ENCODE data around the gene SDF2L1.
"Not testable (repeated sequence)": the region's sequence is repeated elsewhere in the genome, so short reads cannot be mapped to it uniquely, and the experiment has no call there.

Gene SDF2L1

DNA sequence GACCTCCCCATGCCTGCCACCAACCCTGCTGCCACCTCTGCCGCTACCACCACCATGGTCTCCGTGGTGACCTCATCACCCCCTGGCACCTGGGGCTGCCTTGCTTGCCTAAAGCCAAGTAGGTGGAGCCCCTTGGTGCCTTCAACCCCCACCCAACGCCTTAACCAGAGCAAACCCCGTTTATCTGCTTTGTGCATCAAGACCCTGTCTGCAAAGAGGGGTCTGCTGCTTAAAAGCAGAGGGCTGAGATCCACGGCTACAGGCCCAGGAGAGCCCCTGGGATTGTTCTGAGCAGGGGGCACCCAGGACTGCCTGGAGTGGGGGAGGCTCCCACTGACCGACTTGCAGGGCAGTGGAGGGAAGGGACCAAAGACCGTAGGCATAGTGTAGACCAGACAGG is 18.8 kb downstream of the SDF2L1 start:
- in situ Hi-C loops (cut with MboI; ENCODE audit: low sequenced_read_pairs) = no loop called here

DNA sequence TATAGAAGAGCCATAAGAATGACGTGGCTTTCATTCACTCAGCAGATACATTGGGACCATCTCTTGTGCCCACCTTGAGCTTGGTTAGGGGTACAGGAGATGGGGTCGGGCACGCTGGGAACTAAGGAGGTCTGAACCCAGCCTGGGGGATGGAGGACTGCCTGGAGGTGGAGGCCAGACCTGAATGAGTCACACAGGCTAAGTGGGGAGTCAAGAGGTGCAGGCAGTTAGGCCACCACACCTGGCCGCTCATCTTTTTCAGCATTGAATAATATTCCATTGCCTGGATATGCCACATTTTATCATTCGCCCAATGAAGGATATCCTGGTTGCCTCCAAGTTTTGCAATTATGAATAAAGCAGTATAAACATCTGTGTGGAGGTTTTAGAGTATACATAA is 19.9 kb downstream of the SDF2L1 start:
- in situ Hi-C loops (cut with MboI; ENCODE audit: low sequenced_read_pairs) = no loop called here

DNA sequence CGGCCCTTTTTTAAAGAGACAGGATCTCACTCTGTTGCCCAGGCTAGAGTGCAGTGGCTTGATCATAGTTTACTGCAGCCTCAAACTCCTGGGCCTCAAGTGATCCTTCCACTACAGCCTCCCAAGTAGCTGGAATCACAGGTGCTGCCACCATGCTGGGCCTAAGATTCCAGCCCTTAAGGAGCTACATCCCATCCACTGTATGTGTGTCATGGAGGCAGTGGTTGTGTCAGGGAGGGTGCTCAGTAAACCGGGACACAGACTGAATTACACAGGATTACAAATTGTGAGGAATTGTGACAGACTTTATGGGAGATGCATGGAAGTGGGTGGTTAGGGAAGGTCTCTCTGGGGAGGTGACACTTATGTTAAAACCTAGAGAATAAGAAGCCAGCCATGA is 21.6 kb downstream of the SDF2L1 start:
- in situ Hi-C loops (cut with MboI; ENCODE audit: low sequenced_read_pairs) = no loop called here

DNA sequence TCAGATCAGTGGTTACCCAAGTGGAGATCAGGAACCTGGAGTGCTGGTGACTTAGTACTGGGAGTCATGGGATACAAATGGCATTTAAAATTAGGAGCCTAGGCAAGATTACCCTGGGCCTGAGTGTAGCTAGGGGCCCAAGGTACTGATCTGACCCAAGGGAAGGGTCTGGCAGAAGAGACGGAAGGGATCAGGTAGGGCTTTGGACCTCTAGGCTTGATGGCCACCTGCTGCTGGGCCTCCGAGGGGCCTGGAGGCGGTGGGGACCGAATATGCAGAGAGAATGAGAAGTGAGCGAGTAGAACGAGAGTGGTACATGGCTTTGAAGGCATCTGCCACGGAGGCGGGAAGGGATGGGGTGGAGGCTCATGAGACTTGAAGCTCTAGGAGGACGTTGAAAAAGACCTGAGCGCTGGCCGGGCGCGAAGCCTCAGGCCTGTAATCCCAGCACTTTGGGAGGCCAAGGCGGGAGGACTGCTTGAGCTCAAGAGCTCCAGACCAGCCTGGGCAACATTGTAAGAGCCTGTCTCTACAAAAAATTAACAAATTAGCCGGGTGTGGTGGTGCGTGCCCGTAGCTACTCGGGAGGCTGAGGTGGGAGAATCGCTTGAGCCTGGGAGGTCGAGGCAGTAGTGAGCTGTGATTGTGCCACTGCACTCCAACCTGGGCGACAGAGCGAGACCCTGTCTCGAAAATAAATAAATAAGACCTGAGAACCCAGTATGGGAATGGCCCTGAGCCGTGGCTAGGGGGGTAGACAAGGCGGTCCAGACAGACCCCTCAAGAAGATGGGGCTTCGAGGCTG is 23.1 kb downstream of the SDF2L1 start:
- in situ Hi-C loops (cut with MboI; ENCODE audit: low sequenced_read_pairs) = no loop called here

DNA sequence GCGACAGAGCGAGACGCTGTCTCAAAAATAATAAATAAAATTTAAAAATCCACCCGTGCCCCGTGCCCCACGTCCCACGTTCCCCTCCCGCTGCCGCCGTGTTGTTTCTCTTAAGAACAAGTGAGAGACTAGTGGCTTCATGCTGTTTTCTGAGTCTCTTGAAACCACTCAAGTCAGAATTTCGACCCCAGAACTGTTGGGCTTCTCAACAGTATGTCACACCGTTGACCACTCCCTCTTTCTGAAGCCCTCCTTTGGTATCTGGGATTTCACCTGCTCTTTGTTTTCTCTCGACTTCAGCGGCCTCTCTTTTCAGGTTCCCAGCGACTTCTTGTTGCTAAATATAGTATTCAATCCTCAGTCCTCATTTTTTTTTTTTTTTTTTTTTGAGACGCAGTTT is 24.7 kb downstream of the SDF2L1 start:
- in situ Hi-C loops (cut with MboI; ENCODE audit: low sequenced_read_pairs) = no loop called here

DNA sequence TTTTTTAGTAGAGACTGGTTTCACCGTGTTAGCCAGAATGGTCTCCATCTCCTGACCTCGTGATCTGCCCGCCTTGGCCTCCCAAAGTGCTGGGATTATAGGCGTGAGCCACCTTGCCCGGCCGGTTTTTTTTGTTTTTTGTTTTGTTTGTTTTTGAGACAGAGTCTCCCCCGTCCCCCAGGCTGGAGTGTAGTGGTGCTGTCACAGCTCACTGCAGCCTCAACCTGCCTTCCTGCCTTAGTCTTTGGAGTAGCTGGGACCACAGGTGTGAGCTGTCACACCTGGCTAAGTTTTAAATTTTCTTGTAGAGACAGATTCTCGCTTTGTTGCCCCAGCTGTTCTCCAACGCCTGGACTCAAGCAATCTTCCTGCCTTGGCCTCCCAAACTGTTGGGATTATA is 26.9 kb downstream of the SDF2L1 start:
- in situ Hi-C loops (cut with MboI; ENCODE audit: low sequenced_read_pairs) = no loop called here

DNA sequence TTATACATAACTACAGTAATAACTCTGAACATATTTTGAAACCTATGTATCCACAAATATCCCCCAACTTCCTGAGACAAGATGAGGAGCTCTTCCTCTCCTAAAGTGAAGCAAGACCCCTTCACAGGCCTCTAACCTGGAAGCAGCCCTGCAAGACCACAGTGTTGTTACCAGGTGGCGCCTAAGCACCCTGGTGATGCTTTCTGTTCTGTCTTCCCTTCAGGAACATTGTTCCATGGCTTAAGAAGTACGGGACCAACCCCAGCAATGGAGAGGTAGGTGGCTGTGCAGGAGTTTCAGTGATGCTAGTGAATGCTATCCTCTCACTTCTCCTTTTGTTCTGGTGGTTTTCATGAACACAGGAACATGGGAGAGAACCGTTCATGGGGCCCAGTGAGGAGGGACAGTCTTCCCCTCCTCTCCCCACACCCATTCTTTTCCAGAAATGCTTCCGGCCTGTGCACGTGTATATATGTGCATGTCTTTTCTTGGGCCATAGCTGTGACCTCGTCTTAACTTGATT is 30.1 kb downstream of the SDF2L1 start:
- in situ Hi-C loops (cut with MboI; ENCODE audit: low sequenced_read_pairs) = no loop called here

DNA sequence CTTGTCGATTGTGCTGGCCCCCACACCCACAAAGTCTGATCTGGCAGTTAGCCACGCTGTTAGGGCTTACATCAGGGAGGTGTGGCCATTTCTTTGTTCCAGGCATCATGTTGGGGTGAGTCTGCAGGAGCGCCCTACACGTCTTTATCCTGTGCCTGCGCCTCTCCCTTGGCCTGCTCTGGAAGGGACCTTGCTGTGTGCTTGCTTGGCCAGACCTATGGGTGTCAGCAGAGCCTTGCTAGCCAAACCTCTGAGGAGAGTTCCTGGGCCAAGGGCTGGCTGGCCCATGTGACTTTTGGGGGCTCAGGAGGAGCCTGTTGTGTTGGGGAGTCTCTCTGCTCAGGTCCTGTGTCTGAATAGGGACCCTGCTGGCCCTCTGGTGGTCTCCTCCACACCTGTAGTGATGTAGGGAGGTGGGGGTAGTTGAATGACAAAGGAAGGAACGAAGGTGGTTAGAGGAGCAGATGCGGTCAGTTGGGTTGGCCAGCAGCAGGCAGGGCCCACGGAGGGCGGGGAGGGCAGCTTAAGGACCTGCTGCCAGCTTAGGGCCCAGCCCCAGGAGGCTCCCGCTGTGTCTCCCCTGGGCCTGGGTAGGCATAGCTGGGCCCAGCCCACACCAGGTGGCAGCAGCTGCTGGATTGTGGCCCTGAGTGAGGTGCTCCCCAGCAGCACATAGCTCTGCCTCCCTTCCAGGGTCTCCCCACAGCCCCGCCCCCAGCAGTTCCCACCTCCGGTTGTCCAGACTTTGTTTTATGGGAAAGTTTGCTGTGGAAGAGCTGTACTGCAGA is 31.6 kb downstream of the SDF2L1 start:
- in situ Hi-C loops (cut with MboI; ENCODE audit: low sequenced_read_pairs) = no loop called here

DNA sequence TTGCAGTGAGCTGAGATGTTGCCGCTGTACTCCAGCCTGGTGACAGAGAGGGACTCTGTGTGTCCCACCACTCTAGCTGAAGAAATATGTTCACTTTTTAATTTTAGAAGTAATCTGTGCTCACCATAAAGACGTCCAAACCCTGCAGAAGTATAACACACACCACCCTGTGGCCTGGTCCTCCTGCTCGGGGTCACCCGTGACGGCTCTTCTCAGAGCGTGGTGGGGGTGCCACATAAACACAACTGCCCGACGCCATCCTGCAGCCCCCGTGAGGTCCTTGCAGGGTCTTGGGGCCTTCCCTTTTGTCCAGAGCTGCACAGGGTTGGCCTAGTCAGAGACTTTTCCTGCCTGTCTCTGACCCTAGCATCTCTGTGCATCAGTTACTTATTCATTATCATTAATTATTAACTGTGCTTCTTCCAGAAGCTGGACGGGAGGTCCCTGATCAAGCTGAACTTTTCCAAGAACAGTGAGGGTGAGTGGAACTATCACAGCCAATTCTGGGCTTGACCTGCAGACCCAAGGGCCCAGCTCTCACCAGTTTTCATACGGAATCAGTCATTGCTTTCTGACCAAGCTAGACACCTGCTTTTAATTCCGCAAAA is 32.6 kb downstream of the SDF2L1 start:
- in situ Hi-C loops (cut with MboI; ENCODE audit: low sequenced_read_pairs) = no loop called here

DNA sequence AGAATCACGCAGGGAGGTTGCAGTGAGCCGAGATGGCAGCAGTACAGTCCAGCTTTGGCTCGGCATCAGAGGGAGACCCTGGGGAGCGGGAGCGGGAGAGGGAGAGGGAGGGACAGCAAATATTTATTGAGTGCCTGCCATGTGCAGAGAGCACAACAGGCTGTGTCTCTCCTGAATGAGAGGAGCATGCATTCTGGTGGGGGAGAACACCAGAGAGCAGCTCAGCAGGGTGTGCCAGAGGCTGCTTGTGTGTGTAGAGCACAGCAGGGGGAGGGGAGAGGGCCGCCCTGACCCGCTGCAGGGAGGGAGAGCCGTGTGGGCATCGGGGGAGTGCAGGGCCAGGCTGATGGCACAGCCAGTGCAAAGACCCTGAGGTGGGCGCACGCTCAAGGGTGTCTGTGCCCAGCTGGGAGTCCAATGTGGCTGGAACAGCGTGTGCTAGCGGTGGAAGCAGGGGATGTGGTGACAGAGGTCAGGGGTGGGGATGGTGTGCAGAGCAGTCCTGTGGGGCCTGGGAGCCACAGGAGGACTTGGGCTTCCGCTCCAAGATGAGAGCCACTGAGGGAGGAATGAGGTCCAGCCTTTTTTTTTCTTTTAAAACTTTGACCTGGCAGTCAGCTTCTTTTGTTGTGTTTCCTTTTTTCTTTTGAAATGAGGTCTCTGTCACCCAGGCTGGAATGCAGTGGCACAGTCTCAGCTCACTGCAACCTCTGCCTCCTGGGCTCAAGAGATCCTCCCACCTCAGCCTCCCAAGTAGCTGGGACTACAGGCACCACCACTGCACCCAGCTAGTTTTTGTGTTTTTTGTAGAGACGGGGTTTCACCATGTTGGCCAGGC is 35.7 kb downstream of the SDF2L1 start:
- in situ Hi-C loops (cut with MboI; ENCODE audit: low sequenced_read_pairs) = no loop called here

DNA sequence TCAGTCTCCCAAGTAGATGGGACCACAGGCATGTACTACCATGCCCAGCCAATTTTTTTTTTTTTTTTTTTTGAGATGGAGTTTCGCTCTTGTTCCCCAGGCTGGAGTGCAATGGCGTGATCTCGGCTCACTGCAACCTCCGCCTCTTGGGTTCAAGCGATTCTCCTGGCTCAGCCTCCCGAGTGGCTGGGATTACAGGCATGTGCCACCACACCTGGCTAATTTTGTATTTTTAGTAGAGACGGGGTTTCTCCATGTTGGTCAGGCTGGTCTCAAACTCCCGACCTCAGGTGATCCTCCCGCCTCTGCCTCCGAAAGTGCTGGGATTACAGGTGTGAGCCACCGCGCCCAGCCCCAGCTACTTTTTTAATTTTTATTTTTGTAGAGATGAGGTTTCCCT is 36.7 kb downstream of the SDF2L1 start:
- in situ Hi-C loops (cut with MboI; ENCODE audit: low sequenced_read_pairs) = not testable (repeated sequence)

DNA sequence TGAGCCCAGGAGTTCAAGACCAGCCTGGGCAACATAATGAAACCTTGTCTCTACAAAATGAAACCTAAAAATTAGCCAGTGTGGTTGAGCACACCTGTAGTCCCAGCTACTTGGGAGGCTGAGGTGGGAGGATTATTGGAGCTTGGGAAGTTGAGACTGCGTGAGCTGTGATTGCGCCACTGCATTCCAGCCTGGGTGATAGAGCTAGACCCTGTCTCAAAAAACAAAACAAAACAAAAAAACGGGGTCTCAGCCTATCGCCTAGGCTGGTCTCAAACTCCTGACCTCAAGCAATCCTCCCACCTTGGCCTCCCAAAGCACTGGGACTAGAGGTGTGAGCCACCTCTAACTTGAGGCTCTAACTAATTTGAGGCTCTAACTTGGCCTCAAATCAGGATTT is 37.3 kb downstream of the SDF2L1 start:
- in situ Hi-C loops (cut with MboI; ENCODE audit: low sequenced_read_pairs) = no loop called here

DNA sequence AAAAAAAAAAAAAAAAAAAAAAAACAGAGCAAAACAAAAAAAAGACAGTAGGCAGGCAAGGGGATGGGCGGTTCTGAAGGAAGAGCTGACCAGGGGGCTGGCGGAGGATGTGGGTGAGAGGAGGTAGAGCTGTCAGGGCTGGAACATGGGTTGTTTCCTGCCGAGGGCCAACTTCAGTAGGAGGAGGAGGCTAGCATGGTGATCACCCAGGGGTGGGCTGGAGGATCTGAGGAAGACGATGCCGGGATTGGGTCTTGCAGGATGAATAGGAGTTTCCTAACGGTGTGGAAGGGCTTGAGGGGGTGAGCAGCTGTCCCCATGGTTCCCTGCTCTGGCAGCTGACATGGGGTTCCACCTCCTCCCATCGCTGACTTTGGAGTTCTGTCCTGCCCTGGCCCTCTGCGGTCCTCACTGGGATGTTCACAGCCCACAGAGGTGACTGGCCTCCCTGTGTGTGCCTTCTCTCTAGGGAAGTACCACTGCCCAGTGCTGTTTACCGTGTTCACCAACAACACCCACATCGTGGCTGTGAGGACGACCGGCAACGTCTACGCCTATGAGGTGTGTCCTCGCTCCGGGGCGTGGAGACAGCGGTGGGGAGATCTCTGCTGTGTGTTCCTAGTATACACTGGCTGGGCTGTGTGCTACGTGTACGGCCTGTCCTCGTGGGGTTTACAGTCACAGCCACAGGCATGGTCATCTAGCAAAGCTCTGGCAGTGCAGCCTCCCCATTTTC is 38.9 kb downstream of the SDF2L1 start:
- in situ Hi-C loops (cut with MboI; ENCODE audit: low sequenced_read_pairs) = no loop called here

DNA sequence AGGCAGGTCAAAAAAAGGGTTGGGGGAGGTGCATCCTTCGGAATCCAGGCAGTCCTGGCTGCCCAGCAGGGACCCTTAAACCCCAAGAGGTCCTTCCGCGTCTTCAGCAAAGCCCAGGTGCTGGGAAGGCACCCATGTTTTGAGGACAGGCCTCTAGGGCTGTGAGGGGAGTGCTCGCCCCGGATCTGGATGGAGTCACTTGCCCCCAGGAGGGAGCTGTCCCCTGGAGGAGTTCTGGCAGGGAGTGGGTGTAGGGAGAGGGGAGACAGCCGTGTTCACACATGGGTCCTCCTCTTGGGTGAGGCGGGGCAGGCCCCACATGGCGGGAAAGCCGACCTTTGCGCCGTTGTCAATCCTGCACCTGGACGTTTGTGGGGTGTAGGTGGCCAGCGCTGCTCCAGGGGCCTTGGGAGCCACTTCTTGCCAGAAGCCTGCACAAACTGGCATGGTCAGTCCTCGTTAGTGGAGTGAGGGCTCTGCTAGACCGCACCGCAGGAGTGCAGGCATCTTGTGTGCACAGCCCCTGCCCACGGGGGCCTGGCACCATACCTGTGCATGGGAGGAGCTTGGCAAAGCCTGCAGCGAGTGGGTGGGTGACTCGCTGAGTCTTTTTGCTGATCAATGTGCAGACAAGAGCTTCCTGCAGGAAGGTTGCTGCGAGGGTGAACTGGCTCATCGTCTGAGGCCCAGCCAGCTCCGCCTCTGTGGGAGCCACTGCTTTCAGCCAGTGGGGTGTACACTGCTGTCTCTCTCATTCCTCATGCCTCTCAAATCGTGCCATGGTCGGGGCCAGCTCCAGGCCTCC is 39.7 kb downstream of the SDF2L1 start:
- in situ Hi-C loops (cut with MboI; ENCODE audit: low sequenced_read_pairs) = no loop called here

DNA sequence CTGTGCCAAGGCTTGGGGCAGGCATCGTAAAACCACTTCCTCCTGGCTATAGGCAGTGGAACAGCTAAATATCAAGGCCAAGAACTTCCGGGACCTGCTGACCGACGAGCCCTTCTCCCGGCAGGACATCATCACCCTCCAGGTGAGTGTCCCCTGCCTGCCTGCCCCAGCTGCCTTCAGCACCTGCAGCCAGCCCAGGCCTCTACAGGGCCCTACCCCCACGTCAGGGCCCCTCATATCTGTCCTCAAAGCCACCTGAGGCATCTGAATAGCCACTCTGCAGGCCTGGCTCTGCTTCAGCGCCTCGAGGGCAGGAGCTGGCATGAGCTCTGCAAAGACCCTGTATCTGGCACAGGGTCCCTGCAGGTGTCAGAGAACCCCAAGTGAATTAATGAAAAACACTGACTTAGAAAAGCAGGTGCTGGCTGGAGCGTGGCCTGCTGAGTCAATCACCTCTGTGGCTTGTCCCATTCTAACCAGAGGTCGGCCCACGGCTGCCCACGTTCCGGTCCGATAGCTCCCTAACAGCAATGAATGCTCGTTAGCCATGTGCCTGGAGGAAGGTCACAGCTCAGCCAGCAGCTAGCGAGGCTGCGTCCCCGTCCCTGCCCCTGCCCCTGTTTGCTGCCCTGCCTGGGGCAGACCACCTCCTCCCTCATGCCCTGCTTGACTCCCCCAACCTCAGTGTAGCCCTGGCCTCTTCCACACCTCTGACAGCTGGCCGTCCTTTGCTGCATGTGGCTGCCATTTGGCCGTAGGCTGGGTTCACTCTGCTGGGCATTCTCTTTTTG is 40.5 kb downstream of the SDF2L1 start:
- in situ Hi-C loops (cut with MboI; ENCODE audit: low sequenced_read_pairs) = no loop called here

DNA sequence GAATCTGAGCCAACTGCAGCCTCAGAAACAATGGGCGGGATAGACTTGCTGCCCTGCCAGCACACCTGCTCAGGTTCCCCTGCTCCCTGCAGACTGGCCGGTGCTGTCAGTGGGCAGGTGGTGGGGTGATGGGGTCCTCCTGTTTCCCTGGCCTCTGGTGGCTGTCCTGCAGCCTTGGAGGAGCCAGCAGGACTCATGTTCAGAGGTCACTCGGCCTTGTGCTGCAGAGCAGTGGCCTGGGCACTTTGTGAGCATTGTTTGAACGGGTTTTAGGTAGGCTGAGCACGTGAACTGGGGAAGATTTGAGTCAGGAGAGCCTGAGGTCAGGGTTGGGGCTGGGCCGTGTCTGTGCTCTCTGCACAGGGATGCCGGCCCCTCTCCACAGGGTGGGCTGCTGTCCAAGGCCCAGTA is 41.3 kb downstream of the SDF2L1 start:
- in situ Hi-C loops (cut with MboI; ENCODE audit: low sequenced_read_pairs) = no loop called here

DNA sequence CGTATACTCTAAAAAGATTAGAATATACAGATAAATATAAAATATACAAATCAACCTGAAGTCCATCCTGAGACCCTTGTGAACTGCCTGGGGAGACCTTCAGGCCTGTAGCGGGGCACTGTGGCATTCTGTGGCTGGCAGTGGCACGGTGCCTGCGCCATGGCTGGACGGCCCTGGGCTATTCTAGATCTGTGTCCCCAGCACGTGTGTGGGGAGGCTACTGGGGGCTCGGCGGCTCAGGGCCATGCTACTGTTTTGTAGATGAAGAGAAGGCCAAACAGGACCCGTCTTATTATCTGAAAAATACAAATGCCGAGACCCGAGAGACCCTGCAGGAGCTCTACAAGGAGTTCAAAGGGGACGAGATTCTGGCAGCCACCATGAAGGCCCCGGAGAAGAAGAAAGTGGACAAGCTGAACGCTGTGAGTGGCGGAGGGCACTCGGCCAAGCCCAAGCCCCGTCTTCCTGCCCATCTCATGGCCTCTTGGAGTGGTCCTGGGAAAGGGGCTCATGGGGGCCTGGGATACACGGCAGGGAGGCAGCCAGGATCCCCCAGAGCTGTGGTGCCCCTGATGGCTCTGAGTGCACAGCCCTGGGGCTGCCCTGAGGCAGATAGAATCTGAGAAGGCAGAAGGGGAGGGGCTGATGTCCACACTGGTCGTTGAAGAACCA is 42.5 kb downstream of the SDF2L1 start:
- in situ Hi-C loops (cut with MboI; ENCODE audit: low sequenced_read_pairs) = no loop called here

DNA sequence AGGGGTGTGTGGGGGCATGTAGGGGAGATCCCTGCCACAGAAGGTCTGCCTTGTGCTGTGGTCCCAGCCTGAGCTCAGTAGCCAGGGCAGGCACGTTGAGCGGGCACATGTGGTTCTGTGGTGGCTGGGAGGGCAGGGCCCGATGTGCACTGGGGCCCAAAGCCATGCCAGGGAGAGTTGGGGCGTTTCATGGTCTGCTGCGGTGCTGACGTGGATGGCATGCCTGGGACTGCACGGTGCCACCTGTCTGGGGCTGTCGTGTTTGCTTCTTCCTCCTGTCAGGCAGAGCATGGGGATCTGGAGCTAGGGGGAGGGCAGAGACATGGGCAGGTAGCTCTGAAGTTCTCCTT is 43.0 kb downstream of the SDF2L1 start:
- in situ Hi-C loops (cut with MboI; ENCODE audit: low sequenced_read_pairs) = no loop called here
